H9 (cell line): Measurements from ENCODE around the gene RB1. TPM values are rescaled to one million over a fixed set of nuclear protein-coding genes. Genes with fewer than 3 reads are reported as not detected.

Source experiments
- DNase-seq: peaks from one replicate; pipeline ENCODE4 v3.0.0-alpha.2; 2017
- H2AFZ ChIP-seq: one replicate; pipeline ENCODE4 v1.6.1; 2013; ENCODE audit warnings: mild to moderate bottlenecking, low read length, control low read depth, moderate library complexity
- H2AK5ac ChIP-seq: 2 replicates; pipeline ENCODE4 v1.6.1; 2013; ENCODE audit warnings: low read length, control low read depth, mixed read lengths; ENCODE audit not compliant: insufficient read length
- H2BK120ac ChIP-seq: one replicate; pipeline ENCODE4 v1.6.1; 2013; ENCODE audit warnings: low read depth, mild to moderate bottlenecking, low read length, control low read depth, inconsistent platforms; ENCODE audit not compliant: poor library complexity, severe bottlenecking
- H2BK12ac ChIP-seq: 2 replicates; pipeline ENCODE4 v1.6.1; 2013; ENCODE audit warnings: low read length, control low read depth, mixed read lengths, low read depth; ENCODE audit not compliant: insufficient read length
- H2BK15ac ChIP-seq: 2 replicates; pipeline ENCODE4 v1.6.1; 2013; ENCODE audit warnings: low read depth, low read length, control low read depth
- H2BK20ac ChIP-seq: one replicate; pipeline ENCODE4 v1.6.1; 2013; ENCODE audit warnings: low read depth, mild to moderate bottlenecking, low read length, control low read depth, inconsistent platforms; ENCODE audit not compliant: poor library complexity, severe bottlenecking
- H2BK5ac ChIP-seq: 2 replicates; pipeline ENCODE4 v1.6.1; 2013; ENCODE audit warnings: low read length, control low read depth, mixed read lengths; ENCODE audit not compliant: insufficient read length
- H3K14ac ChIP-seq: 2 replicates; pipeline ENCODE4 v1.6.1; 2013; ENCODE audit warnings: low read length, control low read depth; ENCODE audit not compliant: insufficient read depth
- H3K18ac ChIP-seq: 2 replicates; pipeline ENCODE4 v1.6.1; 2013; ENCODE audit warnings: low read depth, mild to moderate bottlenecking, mixed read lengths, low read length, control low read depth; ENCODE audit not compliant: insufficient read length
- H3K23ac ChIP-seq: 2 replicates; pipeline ENCODE4 v1.6.1; 2013; ENCODE audit warnings: low read length, control low read depth, mixed read lengths, low read depth; ENCODE audit not compliant: insufficient read length
- H3K23me2 ChIP-seq: 2 replicates; pipeline ENCODE4 v1.6.1; 2013; ENCODE audit warnings: low read depth, mild to moderate bottlenecking, mixed read lengths, low read length, control low read depth; ENCODE audit not compliant: insufficient read length, poor library complexity, severe bottlenecking
- H3K27ac ChIP-seq: 2 replicates; pipeline ENCODE4 v1.5.1; 2013; ENCODE audit warnings: low read length, control low read depth, mixed read lengths, low read depth; ENCODE audit not compliant: insufficient read length
- H3K27me3 ChIP-seq: 2 replicates; pipeline ENCODE4 v1.6.1; 2013; ENCODE audit warnings: low read length, control low read depth, inconsistent platforms; ENCODE audit not compliant: insufficient read depth
- H3K4ac ChIP-seq: 2 replicates; pipeline ENCODE4 v1.6.1; 2013; ENCODE audit warnings: low read depth, mild to moderate bottlenecking, control low read depth, inconsistent platforms, low read length, moderate library complexity
- H3K4me1 ChIP-seq: 2 replicates; pipeline ENCODE4 v1.6.1; 2013; ENCODE audit warnings: low read length, control low read depth, inconsistent platforms; ENCODE audit not compliant: insufficient read depth
- H3K4me2 ChIP-seq: 2 replicates; pipeline ENCODE4 v1.6.1; 2013; ENCODE audit warnings: low read length, control low read depth, mixed read lengths; ENCODE audit not compliant: insufficient read length, insufficient read depth
- H3K56ac ChIP-seq: 2 replicates; pipeline ENCODE4 v1.6.1; 2013; ENCODE audit warnings: low read depth, mild to moderate bottlenecking, mixed read lengths, low read length, control low read depth; ENCODE audit not compliant: insufficient read length
- H3K79me1 ChIP-seq: 2 replicates; pipeline ENCODE4 v1.6.1; 2013; ENCODE audit warnings: low read depth, mild to moderate bottlenecking, moderate library complexity, low read length, control low read depth, inconsistent platforms; ENCODE audit not compliant: insufficient read depth, poor library complexity, severe bottlenecking
- H3K79me2 ChIP-seq: 2 replicates; pipeline ENCODE4 v1.6.1; 2013; ENCODE audit warnings: low read length, control low read depth, inconsistent platforms; ENCODE audit not compliant: insufficient read depth
- H3K9ac ChIP-seq: 2 replicates; pipeline ENCODE4 v1.6.1; 2013; ENCODE audit warnings: low read length, control low read depth, mixed read lengths; ENCODE audit not compliant: insufficient read length; ENCODE audit errors: extremely low read depth
- H3K9me3 ChIP-seq: one replicate; pipeline ENCODE4 v1.6.1; 2013; ENCODE audit warnings: low read depth, low read length, inconsistent platforms; ENCODE audit not compliant: control insufficient read depth
- H3T11ph ChIP-seq: one replicate; pipeline ENCODE4 v1.6.1; 2013; ENCODE audit warnings: mild to moderate bottlenecking, low read length, control low read depth, inconsistent platforms
- H4K20me1 ChIP-seq: one replicate; pipeline ENCODE4 v1.6.1; 2013; ENCODE audit not compliant: control insufficient read depth, insufficient read length, insufficient read depth
- H4K5ac ChIP-seq: 2 replicates; pipeline ENCODE4 v1.6.1; 2013; ENCODE audit warnings: low read depth, mild to moderate bottlenecking, mixed read lengths, low read length, control low read depth; ENCODE audit not compliant: insufficient read length
- H4K8ac ChIP-seq: replicated peaks from 2 replicates; pipeline ENCODE4 v1.6.1; 2013; ENCODE audit warnings: low read length, control low read depth, mixed read lengths, low read depth; ENCODE audit not compliant: insufficient read length
- H4K91ac ChIP-seq: 2 replicates; pipeline ENCODE4 v1.6.1; 2013; ENCODE audit warnings: low read depth, mild to moderate bottlenecking, moderate library complexity, mixed read lengths, low read length, control low read depth; ENCODE audit not compliant: insufficient read length
- H3K27ac Mint-ChIP-seq, 3 experiments: 2 replicates in 2 of 3; 3 replicates in 1 of 3; pipeline ENCODE4 v1.8.0; 2020 to 2021; ENCODE audit warnings: mixed read lengths in 3 of 3, mild to moderate bottlenecking in 1 of 3, moderate library complexity in 1 of 3
- H3K27me3 Mint-ChIP-seq: 2 replicates; pipeline ENCODE4 v1.8.0; 2021; ENCODE audit warnings: low read depth, mild to moderate bottlenecking, moderate library complexity, mixed read lengths
- H3K36me3 Mint-ChIP-seq, 3 experiments: 2 replicates in 2 of 3; 3 replicates in 1 of 3; pipeline ENCODE4 v1.8.0; 2020 to 2021; ENCODE audit warnings: low read depth in 3 of 3, mixed read lengths in 3 of 3; ENCODE audit not compliant: insufficient read depth in 1 of 3
- H3K4me1 Mint-ChIP-seq, 2 experiments: 2 replicates each; pipeline ENCODE4 v1.8.0; 2020; ENCODE audit warnings: mixed read lengths in 2 of 2
- H3K4me3 Mint-ChIP-seq, 2 experiments: 2 replicates in 1 of 2; 3 replicates in 1 of 2; pipeline ENCODE4 v1.8.0; 2020 to 2021; ENCODE audit warnings: mild to moderate bottlenecking in 2 of 2, mixed read lengths in 2 of 2, moderate library complexity in 1 of 2
- H3K9me3 Mint-ChIP-seq, 2 experiments: 2 replicates in 1 of 2; 3 replicates in 1 of 2; pipeline ENCODE4 v1.8.0; 2020; ENCODE audit warnings: mild to moderate bottlenecking in 2 of 2, mixed read lengths in 2 of 2, moderate library complexity in 1 of 2
- CTCF ChIP-seq: fragments of 200-600 bp; sonication (generic); conservative IDR thresholded peaks from 3 replicates; pipeline ENCODE4 v1.8.0; 2021; ENCODE audit warnings: antibody characterized with exemption, mild to moderate bottlenecking
- WGBS: extraction: QIAGEN DNeasy Blood & Tissue Kit; methylation state at CpG from one replicate; pipeline ENCODE4 v1.1.7; 2013; ENCODE audit warnings: missing lambda C conversion rate, low lambda C conversion rate, mixed read lengths; ENCODE audit not compliant: insufficient read length; ENCODE audit errors: extremely low coverage; 5-methylcytosine and 5-hydroxymethylcytosine counted together
- total RNA-seq: library from RNA; stranded (reverse); gene quantifications from 2 replicates; pipeline ENCODE4 v1.2.1, GENCODE V29; 2021

RB1 gene
- total RNA-seq, 1 experiment from 2014 or later = 20.5 TPM

GRCh38 chr13:48400850-48401291, 97.3 kb downstream of the RB1 start:
- no peaks in the 10 kb centered on the region for H3K27me3 Mint-ChIP-seq
- no peak overlapping the region for H3T11ph ChIP-seq
- H3K9ac ChIP-seq = no peak overlapping the region
- peak overlapping the region in 1 of 3 experiments; percentile 41; a peak in 2 of 7 replicates for H3K27ac Mint-ChIP-seq
- H3K4me1 Mint-ChIP-seq = no peaks in the 10 kb centered on the region
- H3K4me1 ChIP-seq = no peaks in the 10 kb centered on the region
- no peak overlapping the region for H3K14ac ChIP-seq
- H3K18ac ChIP-seq = no peak overlapping the region
- H3K27ac ChIP-seq = no peak overlapping the region
- H3K23me2 ChIP-seq = no peaks in the 10 kb centered on the region
- no peak overlapping the region for H2BK15ac ChIP-seq
- H2BK12ac ChIP-seq = no peak overlapping the region
- H2BK120ac ChIP-seq = no peak overlapping the region
- H2AFZ ChIP-seq = no peak overlapping the region
- H3K79me2 ChIP-seq = no peaks in the 10 kb centered on the region
- H3K79me1 ChIP-seq = no peaks in the 10 kb centered on the region
- H2AK5ac ChIP-seq = no peak overlapping the region
- no peak overlapping the region for H2BK5ac ChIP-seq
- TF ChIP-seq CTCF = no peak
- no peaks in the 10 kb centered on the region for H4K20me1 ChIP-seq
- H2BK20ac ChIP-seq = no peak overlapping the region
- no peak overlapping the region for H4K5ac ChIP-seq
- H3K4me2 ChIP-seq = no peak overlapping the region
- no peak overlapping the region for H4K91ac ChIP-seq
- no peak overlapping the region for H4K8ac ChIP-seq
- H3K4me3 Mint-ChIP-seq = no peak overlapping the region
- H3K4ac ChIP-seq = no peak overlapping the region
- H3K36me3 Mint-ChIP-seq = peaks cover 3 to 7% (median 5%) of the 10 kb centered on the region in 3 experiments; a peak in 6 of 7 replicates
- DNase-seq = no peak
- H3K9me3 Mint-ChIP-seq = peaks cover 7 to 8% of the 10 kb centered on the region in 2 experiments; a peak in 3 of 5 replicates
- no CpG with 5 or more reads among the region's 1 CpG for WGBS
- H3K9me3 ChIP-seq = no peaks in the 10 kb centered on the region
- no peak overlapping the region for H3K23ac ChIP-seq
- no peak overlapping the region for H3K56ac ChIP-seq
- H3K27me3 ChIP-seq = no peaks in the 10 kb centered on the region
